Muscle of leg (tissue), 11 donors: ENCODE data around the gene DYNLT5. TPM values are rescaled to one million over a fixed set of nuclear protein-coding genes. Genes with fewer than 3 reads are reported as not detected.

ENCODE experiments used
- DNase-seq: peaks from one replicate; pipeline ENCODE4 v3.0.0; 2013
- H3K27ac ChIP-seq: one replicate; pipeline ENCODE4 v1.5.1; 2013; ENCODE audit warnings: mild to moderate bottlenecking, low read length, control low read depth
- H3K27me3 ChIP-seq: one replicate; pipeline ENCODE4 v1.6.1; 2013; ENCODE audit warnings: low read length; ENCODE audit not compliant: control insufficient read depth, insufficient read depth
- H3K36me3 ChIP-seq: one replicate; pipeline ENCODE4 v1.6.1; 2013; ENCODE audit warnings: low read length; ENCODE audit not compliant: control insufficient read depth, insufficient read depth
- H3K4me1 ChIP-seq: one replicate; pipeline ENCODE4 v1.6.1; 2013; ENCODE audit warnings: low read length; ENCODE audit not compliant: control insufficient read depth, insufficient read depth
- H3K4me3 ChIP-seq: one replicate; pipeline ENCODE4 v1.5.1; 2013; ENCODE audit warnings: low read length, control low read depth
- H3K9me3 ChIP-seq: replicated peaks from 2 replicates; pipeline ENCODE4 v1.6.1; 2013; ENCODE audit warnings: low read depth, low read length; ENCODE audit not compliant: control insufficient read depth
- WGBS: methylation state at CpG from one replicate; pipeline ENCODE4 v1.1.5; 2013; ENCODE audit warnings: missing lambda C conversion rate; ENCODE audit not compliant: insufficient coverage; 5-methylcytosine and 5-hydroxymethylcytosine counted together
- polyA plus RNA-seq, 8 donors: library from polyadenylated mRNA; unstranded; fragments of 120-200 nt; gene quantifications; one replicate each; pipeline versions ENCODE4 v1.2.1 to v1.2.3, GENCODE V29; 2013; ENCODE audit warnings: inconsistent platforms in 1 of 8, low replicate concordance in 1 of 8; ENCODE audit not compliant: insufficient read length in 8 of 8, insufficient read depth in 1 of 8
- total RNA-seq: library from RNA; stranded (reverse); fragments of 120-200 nt; gene quantifications from one replicate; pipeline ENCODE4 v1.2.4, GENCODE V29; 2013

DYNLT5 gene
- total and polyA plus RNA-seq, 9 donors = 2.0 to 6.5 (median 3.9) TPM

DNA sequence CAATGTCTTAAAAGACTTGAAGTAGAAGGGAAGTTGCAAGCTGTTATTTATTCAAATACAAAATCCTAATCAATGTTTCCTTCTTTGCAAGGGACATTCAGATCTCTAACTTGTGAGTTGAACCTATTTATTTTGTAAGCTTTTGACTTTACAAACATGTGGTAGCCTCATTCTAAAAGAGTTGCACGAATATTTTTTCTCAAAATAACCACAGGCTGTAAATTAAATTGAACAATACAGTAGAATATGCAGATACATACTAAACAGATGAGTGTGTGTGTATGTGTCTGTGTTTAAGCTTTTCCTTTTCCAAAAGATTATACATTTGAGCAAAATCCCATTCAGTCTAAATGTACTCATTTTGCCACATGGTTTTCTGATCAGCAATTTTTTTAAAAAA is 4.8 kb upstream of the DYNLT5 start:
- Histone ChIP-seq H3K27ac (no peak overlapping the region), H3K4me3 (no peak overlapping the region), H3K27me3 (peaks cover 9% of the 10 kb centered on the region), H3K36me3 (no peaks in the 10 kb centered on the region), H3K4me1 (peaks cover 11% of the 10 kb centered on the region), H3K9me3 (no peaks in the 10 kb centered on the region)
- no peak for DNase-seq
- WGBS = no CpG with 5 or more reads among the region's 1 CpG

DNA sequence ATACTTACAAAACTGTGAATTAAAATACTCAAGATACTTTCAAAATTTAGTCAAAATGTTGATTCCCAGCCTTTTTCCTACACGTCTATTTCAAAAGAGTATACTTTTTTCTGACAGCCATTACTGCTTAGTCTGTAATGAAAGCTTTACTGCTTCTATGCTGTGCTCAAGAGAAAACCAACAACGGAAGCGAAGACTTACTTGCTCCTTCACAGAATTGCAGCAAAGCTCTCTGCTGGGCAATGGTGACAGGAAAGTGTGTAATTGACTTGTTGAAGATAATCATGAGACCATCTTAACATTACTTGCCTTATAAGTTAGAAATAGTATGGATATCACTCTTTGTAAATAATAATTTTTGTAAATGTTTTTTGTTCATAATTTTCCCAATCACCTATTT is 1.7 kb upstream of the DYNLT5 start:
- no peak for DNase-seq
- Histone ChIP-seq H3K9me3 (no peaks in the 10 kb centered on the region), H3K27ac (no peak overlapping the region), H3K4me1 (peaks cover 14% of the 10 kb centered on the region), H3K36me3 (no peaks in the 10 kb centered on the region), H3K27me3 (peaks cover 14% of the 10 kb centered on the region), H3K4me3 (no peak overlapping the region)
- no CpG with 5 or more reads among the region's 3 CpGs for WGBS

DNA sequence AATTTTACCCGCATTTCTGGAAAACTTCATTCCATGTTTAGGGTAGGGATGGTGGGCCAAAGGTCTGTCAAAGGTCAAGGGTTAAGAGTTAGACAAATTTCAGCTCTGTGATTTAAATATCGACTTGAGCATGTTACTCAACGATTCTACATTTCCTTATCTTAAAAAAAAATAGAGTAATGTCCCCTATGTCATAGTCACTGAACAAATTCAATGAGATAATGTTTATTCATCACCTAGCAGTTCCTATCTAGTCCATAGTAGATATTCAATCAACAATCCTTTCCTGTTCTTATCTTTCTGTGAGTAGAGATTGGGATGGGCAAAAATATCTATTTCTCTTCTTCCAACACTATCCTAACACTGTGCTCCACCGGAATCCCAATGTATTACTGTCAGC is 1.1 kb upstream of the DYNLT5 start:
- no peak overlapping the region for H3K4me3 ChIP-seq
- no peak overlapping the region for H3K27ac ChIP-seq
- no peak for DNase-seq
- peaks cover 14% of the 10 kb centered on the region for H3K4me1 ChIP-seq
- H3K9me3 ChIP-seq = no peaks in the 10 kb centered on the region
- 100% methylated on average over 1 of the region's 4 CpGs for WGBS
- peaks cover 14% of the 10 kb centered on the region for H3K27me3 ChIP-seq
- H3K36me3 ChIP-seq = no peaks in the 10 kb centered on the region

DNA sequence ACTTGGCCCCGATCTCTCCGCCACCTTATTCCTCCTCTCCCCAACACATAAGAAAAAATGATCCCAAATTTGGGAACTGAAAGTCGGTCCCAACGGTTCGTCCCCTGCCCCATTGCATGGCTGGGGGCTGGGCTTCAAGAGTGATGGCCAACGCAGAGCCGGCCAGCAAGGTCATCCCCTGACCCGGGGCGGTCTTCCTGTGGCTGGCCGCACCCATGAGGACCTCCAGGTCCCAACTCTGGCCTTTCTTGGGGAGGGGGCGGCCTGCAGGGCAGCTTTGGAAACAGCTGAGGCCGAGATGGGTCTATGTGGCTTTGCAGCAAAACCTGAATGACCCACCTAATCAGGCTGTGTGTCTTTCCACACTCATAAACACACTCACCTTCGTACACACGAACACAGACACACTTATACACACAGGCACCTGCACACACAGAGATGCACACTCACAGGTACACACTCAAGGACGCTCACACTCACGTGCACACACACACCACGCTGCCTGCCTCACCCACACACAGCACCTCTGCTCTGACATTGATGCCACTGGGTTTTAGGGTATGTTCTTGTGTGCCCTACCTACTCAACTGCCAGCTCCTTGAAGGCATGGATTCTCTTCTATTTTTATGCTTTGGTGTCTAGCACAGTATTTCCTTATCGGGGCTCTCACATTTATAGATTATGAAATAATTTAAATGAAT is 562 bp downstream of the DYNLT5 start:
- H3K9me3 ChIP-seq = no peaks in the 10 kb centered on the region

DNA sequence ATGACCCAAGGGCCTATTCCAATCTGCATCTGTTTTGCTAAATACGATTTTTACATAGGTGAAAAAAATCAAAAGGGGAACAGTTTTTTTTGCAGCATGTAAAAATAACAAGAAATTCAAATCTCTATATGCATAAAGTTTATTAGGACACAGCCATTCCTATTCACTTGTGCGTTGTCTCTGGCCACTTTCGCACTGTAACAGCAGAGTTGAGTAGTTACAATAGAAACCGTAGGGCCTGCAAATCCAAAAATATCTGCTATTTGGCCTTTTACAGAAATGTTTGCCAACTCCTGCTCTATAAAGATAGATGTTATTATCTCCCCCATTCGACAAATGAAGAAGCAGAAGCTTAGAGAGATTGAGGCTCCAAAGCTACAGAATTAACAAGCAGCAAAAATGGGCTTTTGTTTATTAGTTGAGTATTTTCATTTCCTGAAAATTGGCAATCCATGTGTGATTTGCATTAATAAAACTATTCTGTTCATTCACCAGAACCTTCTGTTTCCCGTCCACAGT is 5.5 kb downstream of the DYNLT5 start:
- Histone ChIP-seq H3K9me3 (no peaks in the 10 kb centered on the region), H3K4me3 (no peak overlapping the region), H3K4me1 (peaks cover 8% of the 10 kb centered on the region), H3K27ac (peak overlapping the region; percentile 31), H3K36me3 (no peaks in the 10 kb centered on the region), H3K27me3 (peaks cover 3% of the 10 kb centered on the region)
- no CpG with 5 or more reads among the region's 6 CpGs for WGBS
- peak; percentile 23 for DNase-seq

More for the DNA sequence above, 562 bp downstream of the DYNLT5 start:
- no peak for DNase-seq
- peak overlapping the region; percentile 46 for H3K4me3 ChIP-seq
- 44% methylated on average over 16 of the region's 18 CpGs for WGBS
- peaks cover 14% of the 10 kb centered on the region for H3K27me3 ChIP-seq
- H3K36me3 ChIP-seq = no peaks in the 10 kb centered on the region
- H3K4me1 ChIP-seq = peaks cover 19% of the 10 kb centered on the region
- H3K27ac ChIP-seq = peak overlapping the region; percentile 59

DNA sequence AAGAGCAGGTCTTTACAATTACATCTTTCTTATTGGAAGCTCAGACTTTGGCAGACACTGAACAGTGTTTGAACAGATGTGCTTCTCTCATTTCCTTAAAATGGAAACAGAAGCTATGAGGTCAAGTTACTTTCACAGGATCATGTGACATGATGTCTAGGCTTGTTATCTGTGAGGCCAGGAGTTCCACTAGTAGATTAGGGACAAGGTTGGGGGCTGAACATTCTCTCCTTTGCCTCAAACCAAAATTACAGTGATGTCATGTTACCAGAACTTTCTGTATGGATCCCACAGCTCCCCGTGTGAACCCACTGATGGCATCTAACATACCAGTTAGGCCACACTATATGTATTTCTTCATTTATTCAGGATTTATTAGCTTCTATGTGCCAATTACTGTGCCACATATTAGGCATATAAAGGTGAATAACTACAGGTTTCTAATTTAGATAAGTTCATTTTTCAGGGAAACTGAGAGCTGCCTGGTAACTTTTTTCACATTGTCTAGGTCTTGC is 6.0 kb downstream of the DYNLT5 start:
- peak overlapping the region; percentile 54 for H3K27ac ChIP-seq
- no peaks in the 10 kb centered on the region for H3K9me3 ChIP-seq
- WGBS = no CpG with 5 or more reads among the region's 1 CpG
- peak; percentile 86 for DNase-seq
- no peaks in the 10 kb centered on the region for H3K27me3 ChIP-seq
- H3K4me3 ChIP-seq = no peak overlapping the region
- H3K4me1 ChIP-seq = peaks cover 7% of the 10 kb centered on the region
- no peaks in the 10 kb centered on the region for H3K36me3 ChIP-seq

DNA sequence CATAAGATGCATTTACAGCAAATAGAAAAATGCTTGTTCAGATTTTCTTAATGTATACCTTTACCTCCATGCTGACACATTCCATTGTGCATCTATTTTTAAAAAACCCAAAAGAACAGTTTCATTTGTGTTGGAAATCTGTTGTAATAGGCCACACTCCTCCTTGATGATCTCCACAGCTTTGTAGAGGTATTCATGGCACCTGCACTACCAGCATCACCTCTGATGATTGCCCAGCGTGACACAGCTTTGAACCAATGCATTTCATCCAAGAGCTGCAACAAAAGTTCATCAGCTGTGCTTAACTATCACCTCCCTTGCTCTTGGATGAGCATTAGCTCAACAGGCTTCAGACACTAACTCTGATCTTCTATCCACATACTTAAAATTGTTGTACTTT is 8.2 kb downstream of the DYNLT5 start:
- Histone ChIP-seq H3K4me3 (no peak overlapping the region), H3K27ac (no peak overlapping the region), H3K9me3 (no peaks in the 10 kb centered on the region), H3K27me3 (no peaks in the 10 kb centered on the region), H3K36me3 (no peaks in the 10 kb centered on the region), H3K4me1 (peaks cover 7% of the 10 kb centered on the region)
- DNase-seq = no peak
- WGBS = 86% methylated on average over 1 of the region's 1 CpG

DNA sequence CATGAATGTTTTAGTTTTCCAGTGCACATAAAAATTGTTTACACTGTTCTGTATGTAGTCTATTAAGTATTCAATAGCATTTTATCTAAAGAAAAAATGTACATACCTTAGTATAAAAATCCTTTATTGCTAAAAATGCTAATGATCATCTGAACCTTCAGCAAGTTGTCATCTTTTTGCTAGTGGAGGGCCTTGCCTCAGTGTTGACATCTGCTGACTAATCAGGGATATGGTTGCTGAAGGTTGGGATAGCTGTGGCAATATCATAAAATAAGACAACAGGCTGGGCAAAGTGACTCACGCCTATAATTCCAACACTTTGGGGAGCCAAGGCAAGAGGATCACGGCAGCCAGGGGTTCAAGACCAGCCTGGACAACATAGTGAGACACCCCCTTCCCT is 9.0 kb downstream of the DYNLT5 start:
- Histone ChIP-seq H3K36me3 (no peaks in the 10 kb centered on the region), H3K4me1 (peaks cover 7% of the 10 kb centered on the region), H3K27ac (no peak overlapping the region), H3K27me3 (no peaks in the 10 kb centered on the region), H3K9me3 (no peaks in the 10 kb centered on the region), H3K4me3 (no peak overlapping the region)
- whole genome bisulfite sequencing = no CpG with 5 or more reads among the region's 2 CpGs
- DNase-seq = no peak

DNA sequence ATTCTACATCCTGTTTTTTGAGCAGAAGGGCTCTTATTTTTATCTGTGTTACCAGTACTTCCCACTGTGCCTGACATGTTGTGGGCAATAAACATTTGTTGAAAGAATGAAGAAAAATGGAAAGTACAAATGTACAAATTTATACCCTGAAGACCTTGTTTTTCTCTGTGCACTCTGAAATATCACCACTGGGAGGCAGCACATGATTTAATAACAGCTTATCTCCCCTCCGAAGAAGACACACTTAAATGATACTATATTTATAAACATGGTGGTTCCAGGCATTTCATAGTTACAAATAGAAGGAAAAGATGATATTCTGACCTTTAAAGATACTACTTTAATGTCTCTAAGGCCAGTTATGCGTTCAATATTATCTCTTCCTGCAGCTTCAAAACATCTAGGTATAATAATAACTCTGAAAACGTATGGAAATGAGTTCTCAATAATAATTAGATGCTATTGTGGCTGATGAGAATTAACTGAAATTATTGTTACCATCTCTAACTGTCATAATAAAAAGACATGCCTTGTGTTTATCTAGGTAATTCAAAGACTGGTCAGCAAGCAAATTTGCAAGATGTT is 12.8 kb downstream of the DYNLT5 start:
- H3K27me3 ChIP-seq = no peaks in the 10 kb centered on the region
- no peaks in the 10 kb centered on the region for H3K4me1 ChIP-seq
- WGBS = no CpG with 5 or more reads among the region's 3 CpGs
- H3K9me3 ChIP-seq = no peaks in the 10 kb centered on the region
- DNase-seq = peak; percentile 58
- H3K36me3 ChIP-seq = no peaks in the 10 kb centered on the region
- no peak overlapping the region for H3K27ac ChIP-seq
- no peak overlapping the region for H3K4me3 ChIP-seq

DNA sequence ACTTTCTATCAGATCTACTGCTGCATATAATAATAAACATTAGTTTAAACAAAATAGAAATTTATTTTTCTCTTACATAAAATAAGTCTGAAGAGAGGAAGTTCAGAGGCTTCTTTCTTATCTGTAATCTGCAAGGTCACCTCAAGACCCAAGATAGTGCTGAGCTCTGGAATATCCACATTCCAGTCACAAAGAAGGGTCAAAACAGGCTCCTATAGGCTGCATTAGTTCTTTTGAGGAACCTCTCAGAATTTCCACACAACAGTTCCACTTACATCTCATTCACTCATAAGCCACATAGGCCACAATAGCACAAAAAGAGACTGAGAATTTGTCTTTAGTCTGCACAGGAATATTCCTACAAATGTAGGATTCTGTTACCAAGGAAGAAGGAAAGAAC is 15.4 kb downstream of the DYNLT5 start:
- no peak for DNase-seq
- no peaks in the 10 kb centered on the region for H3K4me1 ChIP-seq
- H3K36me3 ChIP-seq = no peaks in the 10 kb centered on the region
- H3K27me3 ChIP-seq = no peaks in the 10 kb centered on the region
- H3K9me3 ChIP-seq = no peaks in the 10 kb centered on the region
- H3K27ac ChIP-seq = no peak overlapping the region
- H3K4me3 ChIP-seq = no peak overlapping the region
